Psoas muscle (tissue), 8 donors: Measurements from ENCODE around the gene ACVR2A. TPM values are rescaled to one million over a fixed set of nuclear protein-coding genes. Genes with fewer than 3 reads are reported as not detected.

ENCODE experiments used
- ATAC-seq, 4 donors: fragments of 200-7000 bp; cut with Tn5 transposase; one replicate each; pipeline ENCODE4 v1.9.1; 2020; ENCODE audit warnings: moderate library complexity in 3 of 4, mild to moderate bottlenecking in 2 of 4
- DNase-seq, 2 donors: peaks; one replicate each; pipeline ENCODE4 v3.0.0-alpha.2; 2020
- H3K27ac ChIP-seq: fragments of 200-600 bp; one replicate; pipeline ENCODE4 v1.8.0; 2022
- H3K27me3 ChIP-seq, 3 donors: fragments of 200-600 bp in 1 of 3; one replicate each; pipeline versions ENCODE4 v1.6.1 to v1.8.0; 2013 to 2022; ENCODE audit warnings: low read length in 2 of 3, mild to moderate bottlenecking in 2 of 3, moderate library complexity in 1 of 3; ENCODE audit not compliant: insufficient read depth in 3 of 3
- H3K36me3 ChIP-seq, 2 donors: fragments of 200-600 bp in 1 of 2; one replicate each; pipeline versions ENCODE4 v1.6.1 to v1.8.0; 2013 to 2022; ENCODE audit warnings: low read depth in 1 of 2, mild to moderate bottlenecking in 1 of 2, moderate library complexity in 1 of 2; ENCODE audit not compliant: insufficient read depth in 1 of 2
- H3K4me1 ChIP-seq: fragments of 200-600 bp; one replicate; pipeline ENCODE4 v1.8.0; 2022
- H3K4me3 ChIP-seq: fragments of 200-600 bp; one replicate; pipeline ENCODE4 v1.8.0; 2022; ENCODE audit warnings: mild to moderate bottlenecking
- H3K9me3 ChIP-seq: fragments of 200-600 bp; one replicate; pipeline ENCODE4 v1.8.0; 2022
- WGBS, 3 donors: extraction: QIAGEN DNeasy Blood & Tissue Kit; methylation state at CpG; one replicate each; pipeline versions ENCODE4 v1.1.6 to v1.1.7; 2013; 5-methylcytosine and 5-hydroxymethylcytosine counted together
- intact Hi-C, 2 donors: fragments of 100-400 bp; cut with DNase I; formaldehyde crosslinking; loops; one replicate each; pipeline versions ENCODE4 v1.11.0 to v1.14.2; 2022
- polyA plus RNA-seq, 3 donors: library from polyadenylated mRNA; stranded (reverse); fragments of 200-250 nt; gene quantifications; one replicate each; pipeline ENCODE4 v1.2.3, GENCODE V29; 2013
- total RNA-seq, 4 donors: library from RNA; stranded (reverse); fragmentation: NEBNext Ultra II Directional in 2 of 4; extraction: Animal tissue kit (Norgen Biotek cat#: 25700) in 2 of 4; gene quantifications; one replicate each; pipeline versions ENCODE4 v1.2.1 to v1.2.4, GENCODE V29; 2021 to 2023
- TF ChIP-seq, protein P1 (sequence below): fragments of 200-600 bp; IDR thresholded peaks from one replicate; pipeline ENCODE4 v1.8.0; 2022; ENCODE audit warnings: antibody characterized with exemption
- donor health status: healthy with polysubstance abuse.
- donor health status: DM: no; HTN: no; CAD: no; lungs with moderate emphysema.
- donor health status: Bipolar disorder and iron deficiency.
- donor health status: healthy.
- donor health status: DM: yes; HTN: yes; CAD: no.
- donor health status: DM: no; HTN: no; CAD: no.
- donor health status: DM: no; HTN: no; CAD: no.
- donor health status: DM: yes; HTN: yes; CAD: no.

Gene ACVR2A
- total and polyA plus RNA-seq, 7 donors = 3.0 to 12.3 (median 8.3) TPM

DNA sequence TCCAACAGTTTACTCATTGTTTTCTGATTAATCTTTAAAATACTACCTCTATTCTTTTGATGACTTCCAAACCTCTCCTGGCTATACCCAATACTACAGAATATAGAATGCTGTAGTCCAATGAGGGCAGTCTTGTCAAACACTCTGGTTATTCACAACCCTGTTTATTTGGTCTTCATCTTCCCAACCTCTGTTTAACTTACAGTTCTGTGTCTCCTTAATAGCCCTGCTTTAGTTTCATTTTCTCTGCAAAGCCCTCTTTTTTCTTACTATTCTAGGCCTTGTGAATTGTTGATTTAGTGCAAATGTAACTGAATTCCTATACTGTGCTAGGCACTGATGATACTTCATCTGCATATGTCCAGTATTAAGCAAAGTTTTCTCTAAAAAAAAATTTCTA is 40.0 kb downstream of the ACVR2A start:
- H3K27me3 ChIP-seq = no peaks in the 10 kb centered on the region
- DNase-seq (no peak), ATAC-seq (no peak)
- TF ChIP-seq, protein P1, sequence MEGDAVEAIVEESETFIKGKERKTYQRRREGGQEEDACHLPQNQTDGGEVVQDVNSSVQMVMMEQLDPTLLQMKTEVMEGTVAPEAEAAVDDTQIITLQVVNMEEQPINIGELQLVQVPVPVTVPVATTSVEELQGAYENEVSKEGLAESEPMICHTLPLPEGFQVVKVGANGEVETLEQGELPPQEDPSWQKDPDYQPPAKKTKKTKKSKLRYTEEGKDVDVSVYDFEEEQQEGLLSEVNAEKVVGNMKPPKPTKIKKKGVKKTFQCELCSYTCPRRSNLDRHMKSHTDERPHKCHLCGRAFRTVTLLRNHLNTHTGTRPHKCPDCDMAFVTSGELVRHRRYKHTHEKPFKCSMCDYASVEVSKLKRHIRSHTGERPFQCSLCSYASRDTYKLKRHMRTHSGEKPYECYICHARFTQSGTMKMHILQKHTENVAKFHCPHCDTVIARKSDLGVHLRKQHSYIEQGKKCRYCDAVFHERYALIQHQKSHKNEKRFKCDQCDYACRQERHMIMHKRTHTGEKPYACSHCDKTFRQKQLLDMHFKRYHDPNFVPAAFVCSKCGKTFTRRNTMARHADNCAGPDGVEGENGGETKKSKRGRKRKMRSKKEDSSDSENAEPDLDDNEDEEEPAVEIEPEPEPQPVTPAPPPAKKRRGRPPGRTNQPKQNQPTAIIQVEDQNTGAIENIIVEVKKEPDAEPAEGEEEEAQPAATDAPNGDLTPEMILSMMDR = no peak
- no peak overlapping the region for H3K27ac ChIP-seq
- intact Hi-C loops = loop anchor here (5.0 kb wide), 1 partner anchor 38 kb away; the partner anchor contains the start of gene ACVR2A (in 2 of the 2)
- no peaks in the 10 kb centered on the region for H3K9me3 ChIP-seq
- no peak overlapping the region for H3K4me3 ChIP-seq
- H3K36me3 ChIP-seq = no peaks in the 10 kb centered on the region
- peaks cover 19% of the 10 kb centered on the region for H3K4me1 ChIP-seq

DNA sequence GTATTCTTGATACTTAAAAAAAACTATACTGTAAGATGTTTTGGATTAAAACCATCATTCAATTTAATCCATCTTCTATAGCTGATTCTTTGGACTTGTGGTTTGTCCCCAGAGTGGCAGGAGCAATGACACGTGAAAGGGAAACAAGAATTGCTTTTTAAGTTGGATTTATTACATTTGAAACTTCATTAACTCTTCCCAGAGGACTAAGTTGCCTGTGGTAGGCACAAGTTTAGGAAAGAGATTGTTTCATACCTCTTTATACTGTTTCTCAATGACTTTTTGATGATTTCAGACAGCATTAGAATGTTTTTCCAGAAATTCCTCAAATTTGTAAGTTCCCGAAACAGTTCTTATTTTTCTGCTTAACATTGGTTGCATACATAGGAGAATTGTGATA is 41.3 kb downstream of the ACVR2A start:
- Histone ChIP-seq H3K27ac (no peak overlapping the region), H3K36me3 (no peaks in the 10 kb centered on the region), H3K27me3 (no peaks in the 10 kb centered on the region), H3K4me1 (peaks cover 14% of the 10 kb centered on the region), H3K4me3 (no peak overlapping the region), H3K9me3 (no peaks in the 10 kb centered on the region)
- 80 to 85% (median 83%) methylated on average over 2 of the region's 2 CpGs for WGBS, 3 donors
- intact Hi-C loops = no loop called here
- TF ChIP-seq, protein P1 = no peak
- no peak for DNase-seq
- ATAC-seq = no peak

DNA sequence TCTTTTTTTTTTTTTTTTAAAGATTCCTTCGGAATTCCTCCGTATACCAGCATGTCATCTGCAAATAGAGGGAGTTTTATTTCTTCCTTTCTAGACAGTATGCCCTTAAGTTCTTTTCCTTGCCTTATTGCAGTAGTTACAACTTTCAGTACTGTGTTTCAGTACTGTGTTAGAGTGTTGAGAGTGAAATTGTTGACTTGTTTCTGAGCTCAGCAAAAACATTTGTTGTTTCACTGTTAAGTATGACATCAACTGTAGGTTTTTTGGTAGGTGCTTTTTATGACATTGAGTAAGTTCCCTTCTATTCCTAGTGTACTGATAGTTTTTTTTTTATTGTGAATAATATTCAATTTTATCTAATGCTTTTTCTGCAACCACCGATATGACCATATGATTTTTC is 43.9 kb downstream of the ACVR2A start:
- ATAC-seq (no peak), DNase-seq (no peak)
- Histone ChIP-seq H3K9me3 (no peaks in the 10 kb centered on the region), H3K4me3 (no peak overlapping the region), H3K27ac (no peak overlapping the region), H3K36me3 (no peaks in the 10 kb centered on the region), H3K27me3 (no peaks in the 10 kb centered on the region), H3K4me1 (peaks cover 14% of the 10 kb centered on the region)
- WGBS, 3 donors = 49 to 59% (median 59%) methylated on average over 3 of the region's 3 CpGs
- intact Hi-C loops = no loop called here
- TF ChIP-seq, protein P1 = no peak

DNA sequence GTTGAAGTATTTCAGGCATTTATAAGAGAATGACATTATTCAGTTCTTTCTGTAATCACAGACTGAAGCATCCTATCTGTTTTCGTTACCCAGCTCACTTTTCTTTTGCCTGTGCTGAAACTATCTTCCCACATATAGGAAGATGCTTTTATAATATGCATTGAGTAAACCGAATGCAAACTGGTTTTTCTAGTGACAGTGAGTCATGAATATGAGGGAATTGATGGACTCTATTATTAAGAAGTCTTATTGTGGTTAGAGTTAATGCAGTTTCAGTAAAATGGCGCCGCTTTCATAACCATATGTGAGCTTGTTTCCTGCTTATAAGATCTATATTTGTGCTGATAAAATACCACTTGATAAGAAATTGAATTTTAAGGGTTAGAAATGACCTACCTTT is 59.2 kb downstream of the ACVR2A start:
- 92 to 94% (median 92%) methylated on average over 4 of the region's 4 CpGs for WGBS, 3 donors
- DNase-seq (no peak), ATAC-seq (no peak)
- Histone ChIP-seq H3K27me3 (no peaks in the 10 kb centered on the region), H3K4me3 (no peak overlapping the region), H3K4me1 (peaks cover 5% of the 10 kb centered on the region), H3K36me3 (peaks cover 0 to 11% of the 10 kb centered on the region in 2 donors), H3K9me3 (no peaks in the 10 kb centered on the region), H3K27ac (no peak overlapping the region)
- intact Hi-C loops = loop anchor here in 1 of 2 donors (10.0 kb wide), 1 partner anchor 59 kb away; the partner anchor contains the start of gene ACVR2A
- TF ChIP-seq, protein P1 = no peak

DNA sequence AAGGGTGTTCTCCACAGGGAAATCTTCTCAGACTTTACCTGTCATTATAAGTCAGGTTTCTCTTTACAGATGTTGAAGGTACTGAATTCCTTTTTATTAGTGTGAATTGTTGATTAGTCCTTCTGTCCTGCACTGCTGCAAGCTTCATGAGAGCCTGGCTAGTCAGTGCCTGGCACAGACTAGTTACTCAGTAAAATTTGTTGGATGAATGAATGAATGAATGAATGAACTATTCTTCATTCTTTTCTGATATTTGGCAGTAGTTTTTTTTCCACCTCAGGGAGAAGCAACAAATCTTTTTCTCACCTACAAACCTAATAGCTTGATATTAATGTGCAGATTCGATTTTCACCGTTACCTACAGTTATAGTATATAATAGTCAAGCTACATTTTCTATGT is 64.3 kb downstream of the ACVR2A start:
- Histone ChIP-seq H3K36me3 (no peaks in the 10 kb centered on the region), H3K4me1 (peaks cover 4% of the 10 kb centered on the region), H3K9me3 (no peaks in the 10 kb centered on the region), H3K27me3 (no peaks in the 10 kb centered on the region), H3K27ac (no peak overlapping the region), H3K4me3 (no peak overlapping the region)
- DNase-seq = no peak
- WGBS, 3 donors = 96 to 99% (median 98%) methylated on average over 2 of the region's 2 CpGs
- intact Hi-C loops = loop anchor here in 1 of 2 donors (10.0 kb wide), 1 partner anchor 64 kb away; the partner anchor contains the start of gene ACVR2A
- TF ChIP-seq, protein P1 = no peak
- no peak for ATAC-seq
